Type B pancreatic cell (in vitro differentiated cells): ENCODE data around the gene SH3RF3. TPM values are rescaled to one million over a fixed set of nuclear protein-coding genes. Genes with fewer than 3 reads are reported as not detected.
A peak's percentile ranks its signal among the peaks of the same experiment; 100 is the strongest.

Source experiments
- DNase-seq: peaks from one replicate; pipeline ENCODE4 v3.0.0; 2021; ENCODE audit warnings: mixed read lengths; ENCODE audit not compliant: unreplicated experiment; ENCODE audit errors: extremely low spot score
- H3K27ac Mint-ChIP-seq: 2 replicates; pipeline ENCODE4 v1.8.0; 2021; ENCODE audit warnings: mild to moderate bottlenecking, mixed read lengths
- H3K27me3 Mint-ChIP-seq: 2 replicates; pipeline ENCODE4 v1.8.0; 2021; ENCODE audit warnings: mixed read lengths
- H3K36me3 Mint-ChIP-seq: 2 replicates; pipeline ENCODE4 v1.8.0; 2021; ENCODE audit warnings: mixed read lengths
- H3K4me1 Mint-ChIP-seq: one replicate; pipeline ENCODE4 v1.8.0; 2021; ENCODE audit warnings: mixed read lengths; ENCODE audit not compliant: unreplicated experiment
- H3K4me3 Mint-ChIP-seq: 2 replicates; pipeline ENCODE4 v1.8.0; 2021; ENCODE audit warnings: mild to moderate bottlenecking, mixed read lengths
- H3K9me3 Mint-ChIP-seq: 2 replicates; pipeline ENCODE4 v1.8.0; 2021; ENCODE audit warnings: mixed read lengths
- CTCF ChIP-seq: fragments of 200-600 bp; sonication (generic); conservative IDR thresholded peaks from 2 replicates; pipeline ENCODE4 v1.5.0; 2021; ENCODE audit warnings: antibody characterized with exemption, mild to moderate bottlenecking
- total RNA-seq: library from RNA; stranded (reverse); gene quantifications from 2 replicates; pipeline ENCODE4 v1.2.1, GENCODE V29; 2021; ENCODE audit warnings: low replicate concordance

SH3RF3 gene
- total RNA-seq, 1 donor from 2014 or later = 13.9 TPM

GRCh38 chr2:109514857-109515256, 385.9 kb downstream of the SH3RF3 start:
- TF ChIP-seq CTCF = no peak
- H3K36me3 Mint-ChIP-seq = no peaks in the 10 kb centered on the region

GRCh38 chr2:109516445-109517117, 387.6 kb downstream of the SH3RF3 start:
- Mint-ChIP-seq H3K4me3 (no peak overlapping the region), H3K9me3 (no peaks in the 10 kb centered on the region), H3K4me1 (peaks cover 10% of the 10 kb centered on the region), H3K27me3 (peaks cover 5% of the 10 kb centered on the region), H3K36me3 (no peaks in the 10 kb centered on the region), H3K27ac (no peak overlapping the region)
- DNase-seq = no peak
- TF ChIP-seq CTCF = peak; percentile 87

More at GRCh38 chr2:109514857-109515256, 385.9 kb downstream of the SH3RF3 start:
- peaks cover 8% of the 10 kb centered on the region for H3K27me3 Mint-ChIP-seq
- no peak for DNase-seq
- no peak overlapping the region for H3K27ac Mint-ChIP-seq
- peaks cover 2% of the 10 kb centered on the region for H3K9me3 Mint-ChIP-seq
- peaks cover 13% of the 10 kb centered on the region for H3K4me1 Mint-ChIP-seq
- H3K4me3 Mint-ChIP-seq = no peak overlapping the region

DNA sequence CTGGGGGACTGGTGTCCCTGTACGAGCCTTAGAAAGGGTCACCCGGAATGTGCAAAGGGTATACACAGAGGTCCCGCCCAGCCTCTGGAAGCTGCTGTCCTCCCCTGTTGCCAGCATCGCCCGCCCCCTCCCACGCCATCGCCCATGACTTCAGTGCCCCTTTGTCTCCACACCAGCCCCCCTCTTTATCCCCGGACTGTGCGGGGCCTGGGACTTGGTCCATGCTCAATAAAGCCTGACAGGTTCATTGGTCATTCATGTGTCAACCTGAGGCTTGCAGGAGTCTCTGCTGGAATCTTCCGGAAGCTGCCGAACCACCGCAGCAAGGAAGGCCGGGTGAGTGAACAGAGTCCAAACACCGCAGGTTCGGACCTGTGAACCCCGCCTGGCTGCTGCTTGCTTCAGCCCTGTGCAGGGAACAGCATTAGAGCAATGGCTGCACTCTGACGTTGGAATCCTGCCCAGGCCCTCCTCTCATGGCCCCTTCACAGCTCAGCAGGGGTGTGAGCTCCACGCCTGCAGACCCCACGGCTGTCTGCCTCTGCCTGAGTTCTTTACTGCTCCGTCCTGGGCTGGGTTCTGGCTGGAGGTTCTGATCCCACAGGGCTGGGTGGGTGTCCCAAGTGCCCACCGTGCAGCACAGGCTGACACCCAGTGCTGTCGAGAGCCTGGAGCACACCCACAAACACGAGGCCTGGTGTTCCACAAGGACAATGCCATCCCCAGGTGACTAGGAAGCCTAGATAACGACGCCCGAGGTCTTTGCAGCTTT, 388.3 kb downstream of the SH3RF3 start:
- Mint-ChIP-seq H3K4me3 (no peak overlapping the region), H3K4me1 (peaks cover 10% of the 10 kb centered on the region), H3K36me3 (no peaks in the 10 kb centered on the region), H3K27ac (no peak overlapping the region), H3K27me3 (peaks cover 5% of the 10 kb centered on the region), H3K9me3 (no peaks in the 10 kb centered on the region)
- DNase-seq = no peak
- no peak for TF ChIP-seq CTCF

GRCh38 chr2:109519513-109519912, 390.5 kb downstream of the SH3RF3 start:
- no peaks in the 10 kb centered on the region for H3K9me3 Mint-ChIP-seq
- no peak for DNase-seq
- TF ChIP-seq CTCF = no peak
- no peak overlapping the region for H3K4me3 Mint-ChIP-seq
- no peaks in the 10 kb centered on the region for H3K36me3 Mint-ChIP-seq
- H3K27me3 Mint-ChIP-seq = no peaks in the 10 kb centered on the region
- no peaks in the 10 kb centered on the region for H3K4me1 Mint-ChIP-seq
- H3K27ac Mint-ChIP-seq = no peak overlapping the region

DNA sequence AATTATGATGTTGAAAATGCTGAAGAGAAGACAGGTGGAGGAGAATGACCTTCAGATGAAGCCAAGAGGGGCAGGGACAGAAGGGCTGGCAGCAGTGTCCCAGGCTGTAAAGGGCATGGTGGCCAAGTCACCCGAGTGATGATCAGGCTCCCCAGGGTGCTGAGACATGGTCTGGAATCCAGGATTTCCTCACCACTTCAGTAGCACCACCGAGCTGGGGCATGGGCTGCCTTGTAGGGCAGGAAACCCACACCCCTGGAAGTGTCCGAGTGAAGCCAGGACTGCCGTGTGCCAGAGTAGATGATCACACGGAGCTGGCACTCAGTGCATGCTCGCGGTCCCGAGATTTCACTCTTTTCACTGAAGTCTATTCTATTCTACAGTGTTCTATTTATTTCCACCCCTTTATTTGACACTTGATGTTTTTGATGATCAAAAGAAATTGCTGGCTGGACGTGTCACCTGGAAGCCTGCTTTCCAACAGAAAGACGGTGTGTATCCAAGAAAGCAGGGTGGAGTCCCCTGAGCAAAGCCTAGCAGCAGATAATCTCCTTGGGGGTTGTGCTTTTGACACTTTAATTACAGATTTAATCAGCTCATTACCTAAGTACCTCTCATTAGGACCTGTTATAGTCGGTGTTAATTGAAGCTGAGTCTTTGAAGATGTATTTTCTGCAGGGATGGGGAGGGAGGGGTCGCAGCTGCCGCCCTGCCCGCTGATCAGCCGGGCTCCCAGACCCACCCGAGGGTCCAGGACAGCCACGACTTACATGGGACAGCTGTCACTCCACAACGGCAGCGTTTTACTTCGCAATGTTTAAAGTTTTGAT, 392.4 kb downstream of the SH3RF3 start:
- no peak for DNase-seq
- Mint-ChIP-seq H3K4me1 (no peaks in the 10 kb centered on the region), H3K9me3 (no peaks in the 10 kb centered on the region), H3K27ac (no peak overlapping the region), H3K36me3 (no peaks in the 10 kb centered on the region), H3K4me3 (no peak overlapping the region), H3K27me3 (no peaks in the 10 kb centered on the region)
- no peak for TF ChIP-seq CTCF
